Left ventricle myocardium superior (tissue), 1 donor: ENCODE measurements around the gene DYNC2H1. TPM values are rescaled to one million over a fixed set of nuclear protein-coding genes. Genes with fewer than 3 reads are reported as not detected.
"Not testable (repeated sequence)": the region's sequence is repeated elsewhere in the genome, so short reads cannot be mapped to it uniquely, and the experiment has no call there.

ENCODE experiments used
- ATAC-seq: fragments of 200-7000 bp; cut with Tn5 transposase; one replicate; pipeline ENCODE4 v1.9.1; 2020; ENCODE audit warnings: mild to moderate bottlenecking, moderate library complexity
- DNase-seq: peaks from one replicate; pipeline ENCODE4 v3.0.0-alpha.2; 2020
- intact Hi-C: fragments of 100-400 bp; cut with micrococcal nuclease; formaldehyde crosslinking; loops from one replicate; pipeline ENCODE4 v1.11.0; 2022
- total RNA-seq: library from RNA; stranded (reverse); fragmentation: NEBNext Ultra II Directional; extraction: Animal tissue kit (Norgen Biotek cat#: 25700); gene quantifications from one replicate; pipeline ENCODE4 v1.2.1, GENCODE V29; 2021
- donor health status: DM: no; HTN: yes; CAD: no; lungs with severe emphysema.

DYNC2H1 gene
- total RNA-seq, 1 donor from 2014 or later: 3.2 TPM

- DNase-seq (no peak), ATAC-seq (no peak)
- intact Hi-C loops: no loop called here
Observed at GRCh38 chr11:103114836-103115235, 5.6 kb downstream of the DYNC2H1 start.

- ATAC-seq (no peak), DNase-seq (no peak)
- intact Hi-C loops: no loop called here
Observed at GRCh38 chr11:103125462-103125861, 16.2 kb downstream of the DYNC2H1 start.

- ATAC-seq, intact Hi-C loops, DNase-seq: not testable (repeated sequence)
Observed at GRCh38 chr11:103141986-103142385, 32.8 kb downstream of the DYNC2H1 start.

- intact Hi-C loops: no loop called here
- ATAC-seq (no peak), DNase-seq (no peak)
Observed at GRCh38 chr11:103147627-103148026, 38.4 kb downstream of the DYNC2H1 start.

- ATAC-seq: no peak
- intact Hi-C loops: no loop called here
- no peak for DNase-seq
Observed at GRCh38 chr11:103157542-103157941, 48.3 kb downstream of the DYNC2H1 start.

GRCh38 chr11:103164093-103164796, 55.0 kb downstream of the DYNC2H1 start:
- ATAC-seq (no peak), DNase-seq (no peak)
- intact Hi-C loops: no loop called here

- DNase-seq: no peak
- intact Hi-C loops: no loop called here
- no peak for ATAC-seq
Observed at GRCh38 chr11:103167166-103167565, 57.9 kb downstream of the DYNC2H1 start.

- intact Hi-C loops: no loop called here
- DNase-seq (no peak), ATAC-seq (no peak)
Observed at GRCh38 chr11:103170865-103171264, 61.6 kb downstream of the DYNC2H1 start.

- ATAC-seq (no peak), DNase-seq (no peak)
- intact Hi-C loops: no loop called here
Observed at GRCh38 chr11:103175461-103176129, 66.4 kb downstream of the DYNC2H1 start.

- intact Hi-C loops: no loop called here
- DNase-seq (no peak), ATAC-seq (no peak)
Observed at GRCh38 chr11:103183981-103184611, 74.9 kb downstream of the DYNC2H1 start.

GRCh38 chr11:103202048-103202651, 92.9 kb downstream of the DYNC2H1 start:
- no peak for DNase-seq
- intact Hi-C loops: no loop called here
- ATAC-seq: no peak

GRCh38 chr11:103210543-103210942, 101.3 kb downstream of the DYNC2H1 start:
- ATAC-seq (no peak), DNase-seq (no peak)
- intact Hi-C loops: no loop called here

GRCh38 chr11:103215812-103216211, 106.6 kb downstream of the DYNC2H1 start:
- intact Hi-C loops: no loop called here
- ATAC-seq: no peak
- DNase-seq: no peak

GRCh38 chr11:103220133-103220532, 110.9 kb downstream of the DYNC2H1 start:
- ATAC-seq: no peak
- intact Hi-C loops: no loop called here
- DNase-seq: no peak

- intact Hi-C loops: no loop called here
- DNase-seq (no peak), ATAC-seq (no peak)
Observed at GRCh38 chr11:103222806-103223205, 113.6 kb downstream of the DYNC2H1 start.

- ATAC-seq (no peak), DNase-seq (no peak)
- intact Hi-C loops: no loop called here
Observed at GRCh38 chr11:103228807-103229206, 119.6 kb downstream of the DYNC2H1 start.

- no peak for ATAC-seq
- intact Hi-C loops: no loop called here
- no peak for DNase-seq
Observed at GRCh38 chr11:103234974-103235373, 125.7 kb downstream of the DYNC2H1 start.

GRCh38 chr11:103241574-103241973, 132.3 kb downstream of the DYNC2H1 start:
- intact Hi-C loops: no loop called here
- no peak for DNase-seq
- ATAC-seq: no peak

GRCh38 chr11:103254123-103254522, 144.9 kb downstream of the DYNC2H1 start:
- intact Hi-C loops: no loop called here
- DNase-seq (no peak), ATAC-seq (no peak)

GRCh38 chr11:103257360-103257759, 148.1 kb downstream of the DYNC2H1 start:
- DNase-seq (no peak), ATAC-seq (no peak)
- intact Hi-C loops: no loop called here
